Measurements from ENCODE around the gene CLNK.
"Not testable (repeated sequence)": the region's sequence is repeated elsewhere in the genome, so short reads cannot be mapped to it uniquely, and the experiment has no call there.

CLNK gene

GRCh38 chr4:10662937-10663336, 21.6 kb downstream of the CLNK start:
- peak; percentile 83 for DNase-seq (ENCODE audit: low read depth)

- DNase-seq (ENCODE audit: low read depth), result no peak
These were observed 23.5 kb downstream of the CLNK start for GRCh38 chr4:10661047-10661446.

GRCh38 chr4:10659251-10659650, 25.3 kb downstream of the CLNK start:
- DNase-seq (ENCODE audit: low read depth), result no peak

GRCh38 chr4:10656988-10657387, 27.6 kb downstream of the CLNK start:
- peak; percentile 76 for DNase-seq (ENCODE audit: low read depth)

- DNase-seq (ENCODE audit: low read depth), result no peak
These were observed 28.1 kb downstream of the CLNK start for GRCh38 chr4:10656420-10656819.

- DNase-seq (ENCODE audit: low read depth), result peak; percentile 59
These were observed 28.6 kb downstream of the CLNK start for GRCh38 chr4:10655968-10656367.

GRCh38 chr4:10648479-10648878, 36.1 kb downstream of the CLNK start:
- no peak for DNase-seq (ENCODE audit: low read depth)

- no peak for DNase-seq (ENCODE audit: low read depth)
These were observed 36.7 kb downstream of the CLNK start for GRCh38 chr4:10647846-10648245.

GRCh38 chr4:10643600-10644425, 40.8 kb downstream of the CLNK start:
- DNase-seq (ENCODE audit: low read depth), result no peak

GRCh38 chr4:10640561-10641201, 43.9 kb downstream of the CLNK start:
- DNase-seq (ENCODE audit: low read depth), result peak; percentile 58

- peak; percentile 82 for DNase-seq (ENCODE audit: low read depth)
These were observed 44.9 kb downstream of the CLNK start for GRCh38 chr4:10639664-10640063.

- DNase-seq (ENCODE audit: low read depth), result no peak
These were observed 45.5 kb downstream of the CLNK start for GRCh38 chr4:10639100-10639499.

- no peak for DNase-seq (ENCODE audit: low read depth)
These were observed 49.5 kb downstream of the CLNK start for GRCh38 chr4:10635091-10635490.

GRCh38 chr4:10629394-10629793, 55.2 kb downstream of the CLNK start:
- no peak for DNase-seq (ENCODE audit: low read depth)

GRCh38 chr4:10625131-10625530, 59.4 kb downstream of the CLNK start:
- DNase-seq (ENCODE audit: low read depth), result no peak

GRCh38 chr4:10623862-10624261, 60.7 kb downstream of the CLNK start:
- DNase-seq (ENCODE audit: low read depth), result peak; percentile 43

- DNase-seq (ENCODE audit: low read depth), result peak; percentile 31
These were observed 61.3 kb downstream of the CLNK start for GRCh38 chr4:10623241-10623640.

GRCh38 chr4:10622728-10623127, 61.8 kb downstream of the CLNK start:
- DNase-seq (ENCODE audit: low read depth), result peak; percentile 24

GRCh38 chr4:10620935-10621488, 63.6 kb downstream of the CLNK start:
- DNase-seq (ENCODE audit: low read depth), result no peak

GRCh38 chr4:10619855-10620254, 64.7 kb downstream of the CLNK start:
- DNase-seq (ENCODE audit: low read depth), result no peak

GRCh38 chr4:10619220-10619619, 65.3 kb downstream of the CLNK start:
- no peak for DNase-seq (ENCODE audit: low read depth)

- not testable (repeated sequence) for DNase-seq (ENCODE audit: low read depth)
These were observed 69.6 kb downstream of the CLNK start for GRCh38 chr4:10614926-10615325.

- DNase-seq (ENCODE audit: low read depth), result no peak
These were observed 70.6 kb downstream of the CLNK start for GRCh38 chr4:10613926-10614478.
